Transverse colon (tissue), 4 donors: Measurements from ENCODE around the gene L3MBTL4. TPM values are rescaled to one million over a fixed set of nuclear protein-coding genes. Genes with fewer than 3 reads are reported as not detected.

ENCODE experiments used
- DNase-seq: peaks from one replicate; pipeline ENCODE4 v3.0.0-alpha.2; 2019
- H3K27ac ChIP-seq, 4 donors: fragments of 200-600 bp; sonication (generic); 2 replicates each; pipeline ENCODE4 v1.5.1; 2016 to 2018; ENCODE audit warnings: inconsistent platforms in 4 of 4
- H3K27me3 ChIP-seq: fragments of 200-600 bp; sonication (generic); 2 replicates; pipeline ENCODE4 v1.5.1; 2017; ENCODE audit warnings: inconsistent platforms
- H3K36me3 ChIP-seq, 4 donors: fragments of 200-600 bp; sonication (generic); 2 replicates each; pipeline ENCODE4 v1.5.1; 2017 to 2019; ENCODE audit warnings: inconsistent platforms in 4 of 4
- H3K4me1 ChIP-seq, 4 donors: fragments of 200-600 bp; sonication (generic); 2 replicates each; pipeline ENCODE4 v1.5.1; 2017 to 2020; ENCODE audit warnings: inconsistent platforms in 4 of 4
- H3K4me3 ChIP-seq, 4 donors: fragments of 200-600 bp; sonication (generic); 1 replicate in 1 of 4; 2 replicates in 3 of 4; pipeline versions ENCODE4 v1.5.1 to v1.6.1; 2017 to 2019; ENCODE audit warnings: inconsistent platforms in 4 of 4
- H3K9me3 ChIP-seq, 2 donors: fragments of 200-600 bp; sonication (generic); 2 replicates each; pipeline ENCODE4 v1.5.1; 2017 to 2019; ENCODE audit warnings: inconsistent platforms in 2 of 2
- CTCF ChIP-seq, 5 experiments: fragments of 200-600 bp in 3 of 5; fragments of 450-650 bp in 2 of 5; sonication (generic) in 3 of 5; IDR thresholded peaks; 1 replicate in 2 of 5; 2 replicates in 3 of 5; pipeline ENCODE4 v1.5.1; 2016 to 2017; ENCODE audit warnings: antibody characterized with exemption in 5 of 5, inconsistent platforms in 3 of 5, mild to moderate bottlenecking in 2 of 5, moderate library complexity in 1 of 5
- EP300 ChIP-seq: sonication (generic); formaldehyde crosslinking; IDR thresholded peaks from one replicate; pipeline ENCODE4 v1.6.1; 2017; ENCODE audit warnings: antibody characterized with exemption, low read depth
- POLR2A ChIP-seq: fragments of 450-650 bp; IDR thresholded peaks from one replicate; pipeline ENCODE4 v1.6.1; 2016; ENCODE audit warnings: antibody characterized with exemption, mild to moderate bottlenecking, moderate library complexity
- POLR2AphosphoS5 ChIP-seq, 3 donors: sonication (generic); formaldehyde crosslinking; IDR thresholded peaks; one replicate each; pipeline ENCODE4 v1.6.1; 2016; ENCODE audit warnings: antibody characterized with exemption in 3 of 3
- WGBS, 2 donors: methylation state at CpG; one replicate each; pipeline ENCODE4 v1.1.5; 2018; ENCODE audit warnings: low coverage in 1 of 2; 5-methylcytosine and 5-hydroxymethylcytosine counted together
- in situ Hi-C, 4 donors: fragments of 200-750 bp; cut with MboI; loops; one replicate each; pipeline versions ENCODE4 v1.15.0 to v1.15.1; 2017; ENCODE audit warnings: low sequenced_read_pairs in 3 of 4, low pct_ligation_motif_present in 1 of 4, low pct_unique_long_range_greater_than_20kb in 1 of 4
- intact Hi-C: fragments of 100-400 bp; cut with DNase I; formaldehyde crosslinking; loops from one replicate; pipeline ENCODE4 v1.15.1; 2023; ENCODE audit warnings: low total_unique reads
- total RNA-seq, 4 donors: library from RNA; depleted of rRNA; stranded (reverse); fragments of >200 nt; gene quantifications; one replicate each; pipeline ENCODE4 v1.1.0, GENCODE V29; 2016

The L3MBTL4 gene
- total RNA-seq, 4 donors from 2014 or later: 0.20 to 4.9 (median 2.9) TPM

- intact Hi-C loops (no loop called here), in situ Hi-C loops (no loop called here)
- Histone ChIP-seq H3K9me3 (no peaks in the 10 kb centered on the region), H3K36me3 (no peaks in the 10 kb centered on the region), H3K4me1 (peaks cover 0 to 15% (median 0%) of the 10 kb centered on the region in 4 donors), H3K27ac (peak overlapping the region in 1 of 4 donors; percentile 34), H3K4me3 (no peak overlapping the region), H3K27me3 (no peaks in the 10 kb centered on the region)
- no peak for DNase-seq
- TF ChIP-seq EP300 (no peak), POLR2A (no peak), POLR2AphosphoS5 (IDR thresholded peaks at IDR 0.05) (no peak), CTCF (IDR thresholded peaks at IDR 0.05) (no peak)
- 49 to 82% methylated on average over 2 to 8 of the region's 8 CpGs for WGBS, 2 donors
Observed at GRCh38 chr18:5967007-5967406, 447.7 kb downstream of the L3MBTL4 start.

- peaks cover 0 to 15% (median 0%) of the 10 kb centered on the region in 4 donors for H3K4me1 ChIP-seq
- H3K27ac ChIP-seq: peak overlapping the region in 1 of 4 donors; percentile 34
- 47 to 56% methylated on average over 3 to 4 of the region's 4 CpGs for WGBS, 2 donors
- H3K4me3 ChIP-seq: no peak overlapping the region
- in situ Hi-C loops: no loop called here
- DNase-seq: peak; percentile 64
- no peaks in the 10 kb centered on the region for H3K36me3 ChIP-seq
- intact Hi-C loops: no loop called here
- TF ChIP-seq CTCF (IDR thresholded peaks at IDR 0.05): no peak
- no peak for TF ChIP-seq POLR2A
- TF ChIP-seq POLR2AphosphoS5 (IDR thresholded peaks at IDR 0.05): no peak
- TF ChIP-seq EP300: no peak
- no peaks in the 10 kb centered on the region for H3K9me3 ChIP-seq
- no peaks in the 10 kb centered on the region for H3K27me3 ChIP-seq
Observed at GRCh38 chr18:5966514-5966913, 448.2 kb downstream of the L3MBTL4 start.

- 51 to 60% methylated on average over 1 to 2 of the region's 2 CpGs for WGBS, 2 donors
- intact Hi-C loops (loop anchor here (1.0 kb wide), 1 partner anchor 14 kb away; no protein-coding TSS in a partner anchor), in situ Hi-C loops (no loop called here)
- Histone ChIP-seq H3K36me3 (no peaks in the 10 kb centered on the region), H3K4me3 (no peak overlapping the region), H3K9me3 (no peaks in the 10 kb centered on the region), H3K27me3 (no peaks in the 10 kb centered on the region), H3K27ac (no peak overlapping the region), H3K4me1 (peaks cover 0 to 15% (median 0%) of the 10 kb centered on the region in 4 donors)
- no peak for DNase-seq
- no peak for TF ChIP-seq POLR2A
Observed at GRCh38 chr18:5964996-5965395, 449.7 kb downstream of the L3MBTL4 start.

- H3K36me3 ChIP-seq: no peaks in the 10 kb centered on the region
- in situ Hi-C loops: no loop called here
- WGBS, 2 donors: 71 to 77% methylated on average over 4 to 5 of the region's 5 CpGs
Observed at GRCh38 chr18:5964596-5964995, 450.1 kb downstream of the L3MBTL4 start.

More at GRCh38 chr18:5964596-5964995, 450.1 kb downstream of the L3MBTL4 start:
- DNase-seq: no peak
- TF ChIP-seq CTCF (IDR thresholded peaks at IDR 0.05) (no peak), POLR2AphosphoS5 (IDR thresholded peaks at IDR 0.05) (no peak), EP300 (no peak), POLR2A (no peak)
- Histone ChIP-seq H3K9me3 (no peaks in the 10 kb centered on the region), H3K4me3 (no peak overlapping the region), H3K4me1 (peaks cover 0 to 15% (median 0%) of the 10 kb centered on the region in 4 donors), H3K27me3 (no peaks in the 10 kb centered on the region), H3K27ac (no peak overlapping the region)
- intact Hi-C loops: loop anchor here (1.0 kb wide), 1 partner anchor 15 kb away; no protein-coding TSS in a partner anchor
